Measurements from ENCODE around the gene PSD.
A peak's percentile ranks its signal among the peaks of the same experiment; 100 is the strongest.

Gene PSD

DNA sequence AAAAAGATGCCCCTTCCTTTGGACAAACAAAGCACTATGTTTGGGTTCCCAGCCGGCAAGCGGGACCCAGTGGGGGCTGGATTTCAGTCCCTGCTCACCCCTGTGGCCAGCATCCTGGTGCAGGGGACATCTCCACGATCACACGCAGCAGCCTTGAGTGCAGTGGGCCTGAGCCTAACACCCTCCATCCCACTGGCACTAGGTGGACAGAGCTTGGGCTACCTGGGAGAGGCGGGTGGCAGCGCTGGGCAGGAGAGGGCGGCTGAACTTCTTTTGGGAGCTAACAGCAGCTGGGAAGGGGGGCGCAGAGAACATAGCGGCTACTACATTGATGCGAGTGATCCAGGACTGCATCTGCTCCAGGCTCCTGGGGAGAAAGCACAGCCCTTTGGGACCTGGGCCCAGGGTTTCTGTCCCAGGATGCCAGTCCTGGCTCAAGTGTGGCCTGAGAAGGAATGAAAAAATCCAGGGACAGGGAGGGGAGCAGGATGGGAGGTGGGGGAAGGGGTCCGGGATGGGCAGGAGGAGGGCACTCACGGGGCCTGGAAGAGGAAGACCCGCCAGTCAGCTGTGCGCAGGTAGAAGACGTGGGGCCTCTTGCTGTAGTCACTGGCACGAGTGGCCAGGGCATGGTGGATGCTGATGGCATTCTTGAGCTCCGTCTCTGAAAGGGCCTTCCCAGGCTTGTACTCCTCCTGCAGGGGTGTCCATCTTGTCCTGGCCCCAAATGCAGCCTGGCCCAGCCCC, 14.1 kb downstream of the PSD start:
- no peak for DNase-seq (ENCODE audit: low read depth, low spot score)

DNA sequence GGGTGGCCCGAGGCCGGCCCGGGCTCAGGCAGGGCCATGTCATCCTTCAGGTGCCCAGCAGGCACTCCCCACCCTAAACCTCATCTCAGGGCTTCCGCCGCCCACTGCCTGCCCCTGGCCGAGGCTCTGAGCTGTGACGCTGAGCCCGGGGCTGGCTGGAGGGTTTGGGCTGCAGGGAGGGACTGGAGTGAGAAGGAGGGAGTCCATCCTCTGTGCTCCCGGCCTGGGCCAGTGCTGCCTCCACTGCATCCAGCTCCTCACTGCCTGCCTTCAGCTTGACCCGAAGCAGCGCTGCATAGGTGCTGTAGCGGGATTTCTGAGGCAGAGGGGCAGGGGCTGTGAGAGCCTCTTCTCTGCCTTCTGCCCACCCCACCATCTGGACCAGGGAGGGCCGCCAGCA, 15.5 kb downstream of the PSD start:
- no peak for DNase-seq (ENCODE audit: low read depth, low spot score)

DNA sequence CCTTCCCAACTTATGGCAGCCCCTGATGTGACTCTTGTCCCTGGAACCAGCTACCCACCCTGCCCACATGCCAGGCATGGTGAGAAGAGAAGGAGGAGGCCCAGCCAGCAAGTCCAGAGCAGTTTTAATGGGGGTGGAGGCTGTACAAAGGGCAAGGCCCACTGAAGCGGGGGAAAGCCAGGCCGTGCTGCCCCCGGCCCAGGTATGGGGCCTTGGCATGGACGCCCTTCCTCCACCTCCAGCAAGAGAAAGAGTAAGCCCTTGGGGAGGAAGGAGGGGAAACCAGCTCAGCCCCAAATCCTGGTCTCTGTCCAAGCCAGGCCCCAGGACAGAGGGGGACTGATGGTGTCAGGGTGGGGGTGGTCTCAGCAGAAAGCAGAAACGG, 16.1 kb downstream of the PSD start:
- DNase-seq (ENCODE audit: low read depth, low spot score): no peak

DNA sequence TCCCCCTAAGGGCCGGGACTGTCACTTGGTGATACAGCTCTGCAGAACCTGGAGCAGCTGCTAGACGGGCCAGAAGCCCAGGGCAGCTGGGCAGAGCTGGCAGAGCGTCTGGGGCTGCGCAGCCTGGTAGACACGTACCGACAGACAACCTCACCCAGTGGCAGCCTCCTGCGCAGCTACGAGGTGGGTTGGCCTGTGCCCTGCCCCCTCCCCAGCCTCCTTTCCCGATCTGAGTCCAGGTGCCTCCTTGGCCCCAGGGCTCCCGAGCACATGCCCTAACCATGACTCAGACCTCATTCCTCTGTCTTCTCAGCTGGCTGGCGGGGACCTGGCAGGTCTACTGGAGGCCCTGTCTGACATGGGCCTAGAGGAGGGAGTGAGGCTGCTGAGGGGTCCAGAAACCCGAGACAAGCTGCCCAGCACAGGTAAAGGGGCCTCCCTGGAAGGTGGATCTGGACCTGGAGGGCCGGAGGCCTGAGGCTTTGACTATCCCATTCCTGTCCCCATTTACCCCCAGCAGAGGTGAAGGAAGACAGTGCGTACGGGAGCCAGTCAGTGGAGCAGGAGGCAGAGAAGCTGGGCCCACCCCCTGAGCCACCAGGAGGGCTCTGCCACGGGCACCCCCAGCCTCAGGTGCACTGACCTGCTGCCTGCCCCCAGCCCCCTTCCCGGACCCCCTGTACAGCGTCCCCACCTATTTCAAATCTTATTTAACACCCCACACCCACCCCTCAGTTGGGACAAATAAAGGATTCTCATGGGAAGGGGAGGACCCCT, 16.7 kb downstream of the PSD start:
- DNase-seq (ENCODE audit: low read depth, low spot score): no peak

DNA sequence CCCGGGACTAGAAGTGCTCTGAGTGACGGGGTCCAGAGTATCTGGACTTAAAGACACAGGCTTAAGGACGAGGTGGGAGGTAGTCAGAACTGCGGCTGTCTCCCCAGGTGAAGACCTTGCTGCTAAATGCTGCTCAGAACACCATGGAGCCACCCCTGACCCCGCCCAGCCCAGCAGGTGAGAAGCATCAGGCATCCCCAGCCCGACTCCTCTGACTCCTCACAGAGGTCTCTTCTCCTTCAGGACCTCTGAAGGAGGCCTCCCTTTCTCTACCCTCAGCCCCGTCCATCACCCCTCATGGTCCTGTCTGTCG, 17.3 kb downstream of the PSD start:
- DNase-seq (ENCODE audit: low read depth, low spot score): no peak

GRCh38 chr10:102400598-102401341, 17.8 kb downstream of the PSD start:
- DNase-seq (ENCODE audit: low read depth, low spot score): no peak

- no peak for DNase-seq (ENCODE audit: low read depth, low spot score)
These were observed 18.5 kb downstream of the PSD start for GRCh38 chr10:102400076-102400475.

DNA sequence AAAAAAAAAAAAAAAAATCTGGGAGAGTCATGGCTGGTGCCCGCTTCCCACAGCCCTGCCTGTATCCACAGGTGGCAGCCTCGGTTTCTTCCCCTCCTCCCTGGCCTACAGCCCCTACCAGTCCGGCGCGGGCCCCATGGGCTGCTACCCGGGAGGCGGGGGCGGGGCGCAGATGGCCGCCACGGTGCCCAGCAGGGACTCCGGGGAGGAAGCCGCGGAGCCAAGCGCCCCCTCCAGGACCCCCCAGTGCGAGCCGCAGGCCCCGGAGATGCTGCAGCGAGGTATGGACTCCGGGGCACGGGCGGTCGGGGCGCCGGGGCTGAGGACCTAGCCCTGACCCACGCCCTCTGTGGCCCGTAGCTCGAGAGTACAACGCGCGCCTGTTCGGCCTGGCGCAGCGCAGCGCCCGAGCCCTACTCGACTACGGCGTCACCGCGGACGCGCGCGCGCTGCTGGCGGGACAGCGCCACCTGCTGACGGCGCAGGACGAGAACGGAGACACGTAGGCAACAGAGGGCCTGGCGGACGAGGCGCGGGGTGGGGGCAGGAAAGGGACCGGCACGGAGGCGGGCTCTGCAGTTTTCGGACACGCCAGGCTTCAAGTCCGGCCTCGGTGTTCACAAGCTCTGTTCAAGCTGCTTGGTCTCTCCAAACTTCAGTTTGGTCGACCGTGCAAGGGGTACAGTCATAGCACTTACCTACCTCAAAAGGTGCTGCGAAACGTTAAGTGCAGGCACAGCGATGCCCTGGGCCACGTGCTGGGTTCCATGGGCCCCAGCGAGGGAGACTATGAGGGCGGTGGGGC, 19.2 kb downstream of the PSD start:
- peak; percentile 67 for DNase-seq (ENCODE audit: low read depth, low spot score)

DNA sequence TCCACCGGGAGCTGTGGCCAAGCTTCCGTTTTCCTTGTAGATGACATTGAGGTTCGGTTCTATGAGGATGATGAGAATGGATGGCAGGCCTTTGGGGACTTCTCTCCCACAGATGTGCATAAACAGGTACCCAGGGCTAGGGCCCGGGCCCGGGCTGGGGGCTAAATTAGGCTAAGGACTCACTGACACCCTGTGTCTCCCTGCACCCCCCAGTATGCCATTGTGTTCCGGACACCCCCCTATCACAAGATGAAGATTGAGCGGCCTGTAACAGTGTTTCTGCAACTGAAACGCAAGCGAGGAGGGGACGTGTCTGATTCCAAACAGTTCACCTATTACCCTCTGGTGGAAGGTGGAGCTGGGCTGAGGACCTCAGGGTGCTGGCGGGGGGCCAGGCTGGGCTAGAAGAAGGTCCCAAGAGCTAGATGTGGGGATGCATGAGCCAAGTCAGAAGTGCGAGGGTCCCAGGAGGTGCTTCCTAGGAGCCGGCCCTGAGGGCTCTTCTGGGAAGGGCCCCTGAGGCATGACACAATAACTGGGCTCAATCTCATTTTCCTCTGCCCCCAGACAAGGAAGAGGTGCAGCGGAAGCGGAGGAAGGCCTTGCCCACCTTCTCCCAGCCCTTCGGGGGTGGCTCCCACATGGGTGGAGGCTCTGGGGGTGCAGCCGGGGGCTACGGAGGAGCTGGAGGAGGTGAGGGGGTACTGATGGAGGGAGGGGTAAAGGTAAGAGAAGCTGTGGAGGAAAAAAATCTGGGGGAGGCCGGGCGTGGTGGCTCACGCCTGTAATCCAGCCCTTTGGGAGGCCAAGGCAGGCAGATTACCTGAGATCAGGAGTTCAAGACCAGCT, 20.2 kb downstream of the PSD start:
- no peak for DNase-seq (ENCODE audit: low read depth, low spot score)

DNA sequence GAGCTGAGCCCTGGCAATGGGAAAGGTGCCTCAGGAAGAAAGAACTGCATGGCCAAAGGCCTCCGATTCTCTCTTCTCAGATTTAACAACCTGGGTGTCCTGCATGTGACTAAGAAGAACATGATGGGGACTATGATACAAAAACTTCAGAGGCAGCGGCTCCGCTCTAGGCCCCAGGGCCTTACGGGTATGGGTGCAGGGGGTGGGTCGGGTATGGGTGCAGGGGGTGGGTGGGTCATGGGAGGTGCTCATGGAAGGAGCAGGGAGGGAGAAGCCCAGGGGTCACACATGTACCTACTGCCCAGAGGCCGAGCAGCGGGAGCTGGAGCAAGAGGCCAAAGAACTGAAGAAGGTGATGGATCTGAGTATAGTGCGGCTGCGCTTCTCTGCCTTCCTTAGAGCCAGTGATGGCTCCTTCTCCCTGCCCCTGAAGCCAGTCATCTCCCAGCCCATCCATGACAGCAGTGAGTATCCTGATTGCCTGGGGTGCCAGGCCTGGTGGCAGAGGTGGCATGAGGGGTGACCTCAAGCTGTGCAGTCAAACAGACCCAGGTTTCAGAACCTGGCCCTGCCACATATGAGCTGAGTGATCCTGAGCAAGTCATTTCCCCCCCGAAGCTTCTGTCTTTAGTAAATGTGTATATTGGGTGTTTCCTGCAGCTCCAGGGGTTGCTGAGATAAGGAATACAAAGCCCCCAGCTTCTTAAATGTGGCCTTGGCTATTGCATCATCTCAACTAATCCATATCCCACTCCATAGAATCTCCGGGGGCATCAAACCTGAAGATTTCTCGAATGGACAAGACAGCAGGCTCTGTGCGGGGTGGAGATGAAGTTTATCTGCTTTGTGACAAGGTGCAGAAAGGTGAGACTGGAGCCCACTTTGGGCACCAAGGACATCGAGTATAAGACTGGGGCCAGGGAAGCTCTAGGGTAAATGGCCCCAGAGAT, 21.1 kb downstream of the PSD start:
- no peak for DNase-seq (ENCODE audit: low read depth, low spot score)

DNA sequence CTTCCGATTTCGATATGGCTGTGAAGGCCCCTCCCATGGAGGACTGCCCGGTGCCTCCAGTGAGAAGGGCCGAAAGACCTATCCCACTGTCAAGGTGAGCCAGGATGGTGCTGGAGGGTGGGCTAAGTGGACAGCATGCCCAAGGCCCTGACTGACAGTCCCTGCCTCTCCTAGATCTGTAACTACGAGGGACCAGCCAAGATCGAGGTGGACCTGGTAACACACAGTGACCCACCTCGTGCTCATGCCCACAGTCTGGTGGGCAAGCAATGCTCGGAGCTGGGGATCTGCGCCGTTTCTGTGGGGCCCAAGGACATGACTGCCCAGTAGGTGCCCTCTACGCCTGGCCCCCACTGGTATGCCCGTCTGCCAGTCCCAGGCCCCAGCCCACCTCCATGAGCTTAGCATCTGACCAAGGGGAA, 21.8 kb downstream of the PSD start:
- DNase-seq (ENCODE audit: low read depth, low spot score): no peak

DNA sequence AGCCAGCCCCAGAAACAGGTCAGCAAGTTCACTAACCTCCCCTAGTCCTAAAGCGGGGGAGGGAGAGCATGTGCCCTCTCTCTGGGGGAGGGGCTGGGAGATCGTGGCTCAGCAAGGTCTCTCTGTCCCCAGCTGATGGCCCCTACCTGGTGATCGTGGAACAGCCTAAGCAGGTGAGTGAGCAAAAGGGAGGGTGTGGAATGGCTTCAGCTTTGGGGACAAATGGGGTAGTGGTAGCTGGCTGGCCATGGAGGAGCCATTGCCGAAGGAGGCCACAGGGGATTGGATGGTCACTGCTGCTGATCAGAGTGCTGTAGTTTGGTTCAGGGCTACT, 22.3 kb downstream of the PSD start:
- no peak for DNase-seq (ENCODE audit: low read depth, low spot score)

GRCh38 chr10:102395400-102396316, 22.9 kb downstream of the PSD start, which contains the start of gene NFKB2:
NFKB2 (plus strand) TSS chr10:102395705; CDS start chr10:102395960, 255 bp downstream.
- peak; percentile 79 for DNase-seq (ENCODE audit: low read depth, low spot score)

DNA sequence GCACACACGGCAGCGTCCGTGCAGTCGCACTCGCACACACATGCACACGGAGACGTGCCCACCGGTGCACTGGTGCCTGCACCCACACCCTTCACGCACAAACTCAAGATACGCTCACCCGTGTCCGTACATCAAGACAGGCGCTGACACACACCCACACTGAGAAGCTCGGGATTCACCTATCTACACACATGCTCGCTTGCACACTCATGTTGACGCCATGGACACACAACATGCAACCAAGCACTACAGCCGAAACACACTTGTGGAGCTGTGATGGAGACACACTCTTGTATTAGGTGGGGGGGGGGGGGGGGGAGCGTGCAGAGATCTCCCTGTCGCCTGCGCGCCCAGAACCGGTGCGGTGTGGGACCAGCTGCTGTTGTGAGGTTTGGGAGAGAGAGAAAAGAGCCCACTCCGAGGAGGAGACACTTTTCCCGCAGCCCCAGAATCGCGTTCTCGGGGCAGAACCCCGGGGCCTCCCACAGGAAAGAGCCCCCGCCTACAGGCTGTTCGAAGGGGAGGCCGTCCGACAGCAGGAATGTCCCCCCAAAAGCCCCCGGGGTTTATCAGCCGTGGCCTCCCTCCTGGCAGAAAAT, 23.7 kb downstream of the PSD start:
- DNase-seq (ENCODE audit: low read depth, low spot score): peak; percentile 24

- peak; percentile 98 for DNase-seq (ENCODE audit: low read depth, low spot score)
These were observed 24.3 kb downstream of the PSD start for GRCh38 chr10:102394079-102394800.

DNA sequence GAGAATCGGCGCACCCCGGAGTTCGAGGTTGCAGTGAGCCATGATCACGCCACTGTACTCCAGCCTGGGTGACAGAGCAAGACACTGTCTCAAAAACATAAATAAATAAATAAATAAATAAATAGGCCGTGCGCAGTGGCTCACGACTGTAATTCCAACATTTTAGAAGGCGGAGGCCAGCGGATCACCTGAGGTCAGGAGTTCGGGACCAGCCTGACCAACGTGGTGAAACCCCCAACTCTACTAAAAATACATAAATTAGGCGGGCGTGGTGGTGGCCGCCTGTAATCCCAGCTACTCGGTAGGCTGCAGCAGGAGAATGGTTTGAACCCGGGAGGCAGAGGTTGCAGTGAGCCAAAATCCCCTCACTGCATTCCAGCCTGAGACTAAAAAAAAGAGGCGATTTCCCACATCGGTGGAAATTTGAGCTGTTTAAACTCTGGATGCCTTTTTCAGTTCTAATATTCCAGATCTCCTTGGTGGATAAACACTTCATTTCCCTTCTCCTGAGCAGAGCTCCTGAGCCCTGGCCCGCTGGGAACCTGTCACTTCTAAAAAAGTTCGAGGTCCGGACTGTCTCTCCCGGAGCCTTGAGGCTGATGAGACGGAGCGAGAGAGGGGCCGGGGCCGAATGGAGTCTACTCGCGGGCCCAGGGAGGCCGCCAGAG, 25.0 kb downstream of the PSD start:
- DNase-seq (ENCODE audit: low read depth, low spot score): no peak

DNA sequence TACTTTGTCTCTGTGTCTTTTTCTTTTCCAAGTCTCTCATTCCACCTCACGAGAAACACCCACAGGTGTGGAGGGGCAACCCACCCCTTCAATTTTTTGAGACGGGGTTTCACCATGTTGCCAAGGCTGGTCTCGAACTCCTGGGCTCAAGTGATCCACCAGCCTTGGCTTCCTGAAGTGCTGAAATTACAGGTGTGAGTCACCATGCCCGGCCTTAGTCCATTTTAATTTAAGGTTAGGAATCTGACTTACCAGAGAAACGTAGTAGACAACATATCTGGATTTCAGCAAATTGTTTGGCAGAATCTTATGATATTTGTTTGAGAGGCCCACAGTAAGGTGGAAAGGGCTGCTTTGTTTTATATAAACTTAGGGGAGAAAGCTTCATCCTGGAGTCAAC, 26.3 kb downstream of the PSD start:
- no peak for DNase-seq (ENCODE audit: low read depth, low spot score)

Data from activated naive CD8-positive, alpha-beta T cell treated with anti-CD3 and anti-CD28 coated beads, Interleukin-2, amount 50 U/mL, for 16 hours (primary cell).